ENCODE data around the gene SLC17A9. TPM values are rescaled to one million over a fixed set of nuclear protein-coding genes. Genes with fewer than 3 reads are reported as not detected.
"Not testable (repeated sequence)": the region's sequence is repeated elsewhere in the genome, so short reads cannot be mapped to it uniquely, and the experiment has no call there.

Gene SLC17A9
- total RNA-seq, 1 donor: 2.0 TPM

DNA sequence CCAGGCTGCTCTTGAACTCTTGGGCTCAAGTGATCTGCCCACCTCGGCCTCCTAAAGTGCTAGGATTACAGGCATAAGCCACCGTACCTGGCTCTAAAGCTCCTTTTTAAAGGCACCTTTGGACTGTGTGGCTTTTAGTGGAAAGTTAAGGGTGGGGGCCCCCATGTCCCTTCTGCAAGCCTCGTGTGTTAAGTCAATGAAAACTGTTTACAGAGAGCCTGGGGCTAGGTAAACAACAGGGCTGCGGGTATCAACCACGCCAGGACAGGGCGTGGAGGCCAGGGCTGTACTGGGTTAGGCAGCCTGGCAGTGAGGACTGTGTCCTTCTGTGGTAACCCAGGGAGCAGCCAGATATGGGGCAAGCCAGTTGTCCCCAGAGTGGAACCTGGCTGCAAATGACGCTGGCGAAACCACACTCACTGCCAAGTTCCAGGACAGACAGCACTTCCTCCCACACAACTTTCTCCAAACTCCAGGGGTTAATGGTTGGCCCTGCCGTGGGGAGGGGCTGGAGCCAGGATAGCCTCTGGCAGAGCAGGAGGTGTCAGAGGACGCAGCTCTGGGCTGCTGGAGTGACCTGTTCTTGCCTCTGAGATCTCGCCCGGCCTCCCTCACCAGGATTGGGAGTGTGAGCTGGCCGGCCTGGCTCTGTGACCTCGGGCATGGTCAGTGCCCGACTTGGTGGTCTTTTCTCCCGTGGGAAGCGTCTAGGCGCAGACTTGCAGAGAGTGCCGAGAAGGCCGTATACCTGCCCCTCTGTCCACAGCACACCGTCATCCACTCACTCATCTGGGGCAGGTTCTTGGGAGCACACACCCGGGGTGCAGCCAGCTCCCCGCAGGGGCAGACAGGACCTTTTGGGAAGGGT lies 3.2 kb downstream of the SLC17A9 start:
- Histone ChIP-seq H3K27me3 (ENCODE audit: insufficient read depth, low read length) (no peaks in the 10 kb centered on the region), H3K4me1 (ENCODE audit: insufficient read depth, low read length) (peaks cover 46% of the 10 kb centered on the region), H3K9me3 (ENCODE audit: low read depth, low read length) (no peaks in the 10 kb centered on the region), H3K4me3 (ENCODE audit: low read length) (no peak overlapping the region)

DNA sequence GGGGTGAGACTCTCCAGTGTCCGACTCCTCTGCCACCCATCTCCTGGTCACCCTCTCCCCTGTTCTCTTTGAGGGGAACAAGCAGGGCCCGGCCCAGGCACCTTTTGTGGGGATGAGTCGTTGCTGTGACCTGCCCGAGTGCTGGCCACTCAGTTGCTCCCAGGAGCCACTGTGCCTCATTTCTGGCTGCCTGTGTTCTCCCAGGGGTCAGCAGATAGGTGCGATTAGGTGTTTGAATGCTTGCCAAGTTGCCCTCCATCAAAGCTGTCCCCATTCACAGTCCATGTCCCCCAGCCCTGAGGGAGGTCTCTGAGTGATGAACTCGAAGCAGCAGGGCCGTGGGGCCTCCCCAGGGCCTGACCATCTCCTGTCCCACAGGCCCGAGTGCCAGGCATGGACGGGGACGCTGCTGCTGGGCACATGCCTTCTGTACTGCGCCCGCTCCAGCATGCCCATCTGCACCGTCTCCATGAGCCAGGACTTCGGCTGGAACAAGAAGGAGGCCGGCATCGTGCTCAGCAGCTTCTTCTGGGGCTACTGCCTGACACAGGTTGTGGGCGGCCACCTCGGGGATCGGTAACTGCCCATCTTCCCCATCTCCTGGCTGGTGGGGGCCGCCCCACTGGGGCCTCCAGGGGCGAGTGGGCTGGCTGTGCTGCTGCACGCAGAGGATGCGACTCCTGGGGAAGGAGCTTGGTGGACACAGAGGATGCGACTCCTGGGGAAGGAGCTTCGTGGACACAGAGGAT lies 4.1 kb downstream of the SLC17A9 start:
- no peaks in the 10 kb centered on the region for H3K9me3 ChIP-seq (ENCODE audit: low read depth, low read length)
- no peak overlapping the region for H3K4me3 ChIP-seq (ENCODE audit: low read length)
- H3K4me1 ChIP-seq (ENCODE audit: insufficient read depth, low read length): peaks cover 43% of the 10 kb centered on the region
- H3K27me3 ChIP-seq (ENCODE audit: insufficient read depth, low read length): no peaks in the 10 kb centered on the region

DNA sequence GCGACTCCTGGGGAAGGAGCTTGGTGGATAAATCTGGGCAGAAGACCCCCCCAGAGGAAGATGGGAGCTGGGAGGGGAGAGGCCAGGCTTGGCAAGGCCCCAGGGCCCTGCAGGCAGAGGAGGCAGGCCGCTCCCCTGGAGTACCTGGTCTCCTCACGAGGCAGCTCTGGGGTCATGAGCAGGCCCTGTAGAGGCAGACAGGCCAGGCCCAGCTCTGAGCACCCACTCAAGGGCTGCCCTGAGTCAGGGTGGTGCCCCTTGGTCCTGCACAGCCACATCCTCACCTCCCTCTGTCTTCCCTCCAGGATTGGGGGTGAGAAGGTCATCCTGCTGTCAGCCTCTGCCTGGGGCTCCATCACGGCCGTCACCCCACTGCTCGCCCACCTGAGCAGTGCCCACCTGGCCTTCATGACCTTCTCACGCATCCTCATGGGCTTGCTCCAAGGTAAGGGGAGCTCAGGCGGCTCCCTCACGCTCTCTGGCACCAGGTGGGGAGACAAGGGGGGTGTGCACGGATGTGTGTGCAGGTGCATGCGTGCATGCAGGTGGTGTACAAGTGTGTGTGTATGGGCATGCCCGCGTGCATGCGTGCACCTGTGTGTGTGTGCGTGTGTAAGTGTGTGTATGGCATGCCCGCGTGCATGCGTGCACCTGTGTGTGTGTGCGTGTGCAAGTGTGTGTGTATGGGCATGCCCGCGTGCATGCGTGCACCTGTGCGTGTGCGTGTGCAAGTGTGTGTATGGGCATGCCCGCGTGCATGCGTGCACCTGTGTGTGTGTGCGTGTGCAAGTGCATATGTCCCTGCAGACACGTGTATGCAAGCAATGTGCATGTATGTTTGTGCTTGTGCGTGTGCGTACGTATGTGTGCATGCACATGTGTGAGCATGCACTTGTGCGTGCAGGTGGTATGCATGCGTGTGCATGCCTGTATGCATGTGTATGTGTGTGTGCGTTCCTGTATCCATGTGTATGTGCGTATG lies 4.9 kb downstream of the SLC17A9 start:
- peaks cover 34% of the 10 kb centered on the region for H3K4me1 ChIP-seq (ENCODE audit: insufficient read depth, low read length)
- no peaks in the 10 kb centered on the region for H3K27me3 ChIP-seq (ENCODE audit: insufficient read depth, low read length)
- no peaks in the 10 kb centered on the region for H3K9me3 ChIP-seq (ENCODE audit: low read depth, low read length)
- H3K4me3 ChIP-seq (ENCODE audit: low read length): no peak overlapping the region

DNA sequence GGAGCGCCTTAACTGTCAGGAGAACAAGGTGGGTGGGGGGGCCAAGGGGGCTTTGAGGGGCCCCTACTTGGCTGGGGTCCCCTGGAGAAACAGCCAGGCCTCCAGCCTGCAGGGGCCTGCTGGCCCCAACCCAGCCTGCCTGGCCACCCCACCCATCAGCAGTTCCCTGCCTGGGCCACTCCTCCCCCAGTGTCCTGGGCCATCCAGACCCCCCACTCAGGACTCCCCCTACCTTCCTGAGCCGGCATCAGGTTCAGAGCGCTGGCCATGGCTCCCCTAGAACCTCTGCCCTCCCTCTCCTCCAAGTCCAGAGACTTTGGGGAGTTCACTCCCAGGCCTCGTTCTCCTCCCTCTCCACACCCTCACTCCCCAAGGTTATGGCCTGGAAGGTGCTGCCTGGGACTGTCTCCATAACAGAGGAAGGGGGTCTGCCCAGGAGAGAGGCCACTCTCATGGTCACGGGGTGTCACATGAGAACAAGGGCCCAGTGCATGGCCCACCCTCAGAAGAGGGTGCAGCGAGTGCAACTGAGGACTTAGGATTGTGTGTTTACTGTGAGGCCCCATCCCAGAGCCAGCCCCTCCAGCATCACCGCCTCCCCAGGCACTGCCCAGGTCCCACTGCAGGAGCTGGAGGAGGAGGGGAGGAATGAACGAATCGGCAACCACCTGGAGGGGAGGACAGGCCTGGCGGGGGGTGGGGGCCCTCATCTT lies 6.0 kb downstream of the SLC17A9 start:
- H3K9me3 ChIP-seq (ENCODE audit: low read depth, low read length): no peaks in the 10 kb centered on the region
- H3K4me1 ChIP-seq (ENCODE audit: insufficient read depth, low read length): peaks cover 25% of the 10 kb centered on the region
- no peaks in the 10 kb centered on the region for H3K27me3 ChIP-seq (ENCODE audit: insufficient read depth, low read length)
- no peak overlapping the region for H3K4me3 ChIP-seq (ENCODE audit: low read length)

DNA sequence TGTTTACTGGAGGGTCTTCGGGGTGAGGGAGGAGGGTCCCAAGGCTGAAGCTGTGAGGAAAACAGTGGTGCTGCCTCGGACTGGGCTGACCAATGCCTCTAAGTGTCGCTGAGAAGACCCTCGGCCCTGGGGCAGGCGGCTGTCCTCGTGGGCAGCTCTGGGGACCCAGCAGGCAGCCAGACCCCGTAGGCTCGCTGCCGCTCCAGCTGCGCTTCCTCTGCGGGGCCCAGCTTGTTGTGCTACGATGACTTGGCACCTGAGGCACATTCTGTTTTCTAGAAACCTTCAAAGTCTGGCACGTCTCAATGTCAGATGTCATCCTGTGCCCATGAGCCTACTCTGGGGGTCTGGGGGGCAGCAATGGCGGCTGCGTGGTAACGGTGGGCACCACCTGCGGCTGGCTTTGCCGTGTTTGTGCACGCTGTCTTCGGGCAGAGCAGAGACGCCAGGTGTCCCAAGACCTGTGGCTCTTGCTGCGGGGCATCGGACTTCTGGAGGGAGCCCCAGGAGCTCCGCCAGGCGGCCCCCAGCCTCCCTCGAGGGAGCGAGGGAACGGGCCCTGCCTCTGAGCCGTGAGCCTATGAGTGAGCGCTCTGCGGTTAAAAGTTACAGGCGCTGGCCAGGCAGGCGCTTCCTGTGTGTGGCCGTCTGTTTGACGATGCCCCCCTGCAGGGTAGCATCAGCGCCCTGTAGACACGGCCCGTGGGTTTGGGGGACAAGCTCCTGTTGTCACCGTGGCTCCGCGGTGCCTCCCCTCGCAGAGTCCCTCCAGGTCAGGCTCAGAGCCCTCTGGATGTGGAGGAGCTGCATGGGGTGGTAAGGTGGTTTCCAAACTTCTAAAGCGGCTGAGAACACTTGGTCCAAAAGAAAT lies 6.8 kb downstream of the SLC17A9 start:
- Histone ChIP-seq H3K4me1 (ENCODE audit: insufficient read depth, low read length) (peaks cover 17% of the 10 kb centered on the region), H3K9me3 (ENCODE audit: low read depth, low read length) (no peaks in the 10 kb centered on the region), H3K27me3 (ENCODE audit: insufficient read depth, low read length) (no peaks in the 10 kb centered on the region), H3K4me3 (ENCODE audit: low read length) (no peak overlapping the region)

DNA sequence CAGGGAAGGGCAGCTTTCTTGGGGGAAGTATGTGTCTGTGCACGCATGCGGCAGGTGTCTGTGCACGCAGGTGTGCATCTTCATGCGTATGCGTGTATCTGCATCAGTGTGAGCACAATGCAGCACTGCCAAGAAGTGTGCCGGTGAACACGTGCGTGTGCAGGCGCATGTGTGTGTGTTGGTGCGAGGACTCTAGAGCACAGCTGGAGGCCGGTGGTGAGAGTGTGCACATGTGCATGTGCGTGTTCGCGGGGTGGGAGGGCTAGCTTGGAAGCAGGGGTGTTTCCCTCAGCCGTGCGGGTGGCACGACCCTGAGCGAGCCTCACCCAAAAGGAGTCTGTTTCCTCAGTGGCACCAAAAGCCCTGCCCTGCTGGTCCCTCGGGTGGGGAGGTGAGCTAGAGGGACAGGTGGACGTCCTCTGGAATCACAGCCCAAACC lies 7.5 kb downstream of the SLC17A9 start:
- no peaks in the 10 kb centered on the region for H3K9me3 ChIP-seq (ENCODE audit: low read depth, low read length)
- H3K27me3 ChIP-seq (ENCODE audit: insufficient read depth, low read length): no peaks in the 10 kb centered on the region
- no peak overlapping the region for H3K4me3 ChIP-seq (ENCODE audit: low read length)
- H3K4me1 ChIP-seq (ENCODE audit: insufficient read depth, low read length): peaks cover 10% of the 10 kb centered on the region

DNA sequence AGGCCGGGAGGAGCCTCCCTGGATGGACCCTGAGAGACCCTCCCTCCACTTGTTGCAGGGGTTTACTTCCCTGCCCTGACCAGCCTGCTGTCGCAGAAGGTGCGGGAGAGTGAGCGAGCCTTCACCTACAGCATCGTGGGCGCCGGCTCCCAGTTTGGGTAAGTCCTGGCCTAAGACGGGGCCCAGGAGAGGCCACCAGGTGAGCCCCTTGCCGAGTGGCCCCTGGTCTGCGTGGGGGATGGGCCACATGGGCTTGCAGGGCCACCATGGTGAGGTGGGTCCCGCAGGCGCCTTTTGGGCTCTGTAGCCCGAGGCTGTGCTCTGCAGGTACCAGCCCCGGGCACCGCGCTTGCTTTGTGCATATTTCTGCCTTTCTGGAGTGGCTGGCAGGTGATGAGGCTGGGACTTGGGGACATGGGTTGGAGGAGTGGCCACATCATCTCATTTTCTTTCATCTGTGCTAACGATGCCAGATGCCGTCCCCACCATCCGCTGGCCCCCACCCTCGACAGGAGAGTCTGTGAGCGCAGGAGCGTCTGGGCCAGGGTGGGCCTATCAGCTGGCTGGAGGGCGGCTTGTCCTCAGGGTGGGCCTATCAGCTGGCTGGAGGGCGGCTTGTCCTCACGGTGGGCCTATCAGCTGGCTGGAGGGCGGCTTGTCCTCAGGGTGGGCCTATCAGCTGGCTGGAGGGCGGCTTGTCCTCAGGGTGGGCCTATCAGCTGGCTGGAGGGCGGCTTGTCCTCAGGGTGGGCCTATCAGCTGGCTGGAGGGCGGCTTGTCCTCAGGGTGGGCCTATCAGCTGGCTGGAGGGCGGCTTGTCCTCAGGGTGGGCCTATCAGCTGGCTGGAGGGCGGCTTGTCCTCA lies 8.2 kb downstream of the SLC17A9 start:
- not testable (repeated sequence) for H3K4me1 ChIP-seq (ENCODE audit: insufficient read depth, low read length); H3K9me3 ChIP-seq (ENCODE audit: low read depth, low read length); H3K4me3 ChIP-seq (ENCODE audit: low read length); H3K27me3 ChIP-seq (ENCODE audit: insufficient read depth, low read length)

DNA sequence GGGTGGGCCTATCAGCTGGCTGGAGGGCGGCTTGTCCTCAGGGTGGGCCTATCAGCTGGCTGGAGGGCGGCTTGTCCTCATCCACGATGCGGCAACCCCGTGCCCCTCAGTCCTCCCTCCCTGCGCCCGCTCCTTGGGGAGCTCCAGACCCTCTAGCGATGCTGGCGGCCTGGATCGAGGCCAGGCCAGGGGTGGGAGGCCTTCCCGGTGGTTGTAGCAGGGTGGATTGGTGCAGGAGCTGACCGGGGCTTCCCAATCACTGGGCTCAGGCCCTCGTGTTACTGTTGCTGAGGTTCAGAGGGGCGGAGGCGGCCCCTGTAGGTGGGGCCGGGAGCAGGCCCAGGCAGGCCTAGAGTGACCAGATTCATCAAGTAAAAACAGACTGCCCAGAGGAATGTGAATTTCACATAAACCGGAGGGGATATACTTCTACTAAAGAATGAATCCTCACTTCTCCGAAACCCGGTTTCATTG lies 8.8 kb downstream of the SLC17A9 start:
- Histone ChIP-seq H3K4me3 (ENCODE audit: low read length) (no peak overlapping the region), H3K9me3 (ENCODE audit: low read depth, low read length) (no peaks in the 10 kb centered on the region), H3K4me1 (ENCODE audit: insufficient read depth, low read length) (peaks cover 9% of the 10 kb centered on the region), H3K27me3 (ENCODE audit: insufficient read depth, low read length) (no peaks in the 10 kb centered on the region)

DNA sequence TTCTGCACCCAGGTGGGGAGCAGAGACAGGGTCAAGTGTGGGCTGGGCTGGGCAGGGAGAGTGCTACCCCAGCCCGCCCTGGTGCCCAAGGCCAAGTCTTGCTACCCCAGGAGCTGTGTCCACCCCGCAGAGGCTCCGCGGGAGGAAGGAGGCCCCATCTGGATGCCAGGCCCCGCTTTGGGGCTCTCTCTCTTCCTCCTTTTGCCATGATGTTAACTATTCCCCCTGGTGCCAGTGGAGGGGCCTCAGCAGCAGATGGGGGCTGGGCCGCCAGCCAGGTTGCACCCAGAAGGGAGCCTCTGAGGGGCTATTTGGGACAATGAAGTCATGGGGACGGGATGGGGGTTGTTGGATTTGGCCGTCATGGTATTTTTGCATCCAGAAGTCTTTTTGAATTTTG lies 9.3 kb downstream of the SLC17A9 start:
- peaks cover 9% of the 10 kb centered on the region for H3K4me1 ChIP-seq (ENCODE audit: insufficient read depth, low read length)
- H3K9me3 ChIP-seq (ENCODE audit: low read depth, low read length): no peaks in the 10 kb centered on the region
- no peak overlapping the region for H3K4me3 ChIP-seq (ENCODE audit: low read length)
- no peaks in the 10 kb centered on the region for H3K27me3 ChIP-seq (ENCODE audit: insufficient read depth, low read length)

DNA sequence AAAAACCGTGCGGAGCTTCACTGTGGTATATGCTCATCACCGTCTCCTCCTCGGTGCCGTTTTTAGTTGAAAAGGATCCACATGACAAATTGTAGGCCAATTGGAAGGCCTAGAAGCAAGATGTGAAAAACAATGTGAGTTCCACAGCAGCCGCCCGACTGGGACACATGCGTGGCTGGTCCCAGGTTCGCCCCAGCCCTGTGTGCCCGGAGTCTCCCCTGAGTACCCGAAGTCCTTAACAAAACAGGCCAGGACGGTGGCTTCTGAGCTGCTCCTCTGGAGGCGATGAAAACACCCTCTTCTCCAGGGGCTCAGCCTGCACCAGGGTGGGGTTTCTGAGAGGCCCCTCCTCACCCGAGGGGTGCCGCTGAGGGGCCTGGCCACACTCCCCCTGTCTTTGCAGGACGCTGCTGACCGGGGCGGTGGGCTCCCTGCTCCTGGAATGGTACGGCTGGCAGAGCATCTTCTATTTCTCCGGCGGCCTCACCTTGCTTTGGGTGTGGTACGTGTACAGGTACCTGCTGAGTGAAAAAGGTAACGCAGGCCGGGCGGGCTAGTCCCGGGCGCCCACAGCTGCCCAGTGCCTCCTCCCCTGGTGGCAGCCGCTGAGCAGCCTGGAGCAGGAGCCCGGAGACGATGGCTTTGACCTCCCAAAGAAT lies 9.8 kb downstream of the SLC17A9 start:
- Histone ChIP-seq H3K9me3 (ENCODE audit: low read depth, low read length) (no peaks in the 10 kb centered on the region), H3K27me3 (ENCODE audit: insufficient read depth, low read length) (no peaks in the 10 kb centered on the region), H3K4me1 (ENCODE audit: insufficient read depth, low read length) (peaks cover 9% of the 10 kb centered on the region), H3K4me3 (ENCODE audit: low read length) (no peak overlapping the region)

DNA sequence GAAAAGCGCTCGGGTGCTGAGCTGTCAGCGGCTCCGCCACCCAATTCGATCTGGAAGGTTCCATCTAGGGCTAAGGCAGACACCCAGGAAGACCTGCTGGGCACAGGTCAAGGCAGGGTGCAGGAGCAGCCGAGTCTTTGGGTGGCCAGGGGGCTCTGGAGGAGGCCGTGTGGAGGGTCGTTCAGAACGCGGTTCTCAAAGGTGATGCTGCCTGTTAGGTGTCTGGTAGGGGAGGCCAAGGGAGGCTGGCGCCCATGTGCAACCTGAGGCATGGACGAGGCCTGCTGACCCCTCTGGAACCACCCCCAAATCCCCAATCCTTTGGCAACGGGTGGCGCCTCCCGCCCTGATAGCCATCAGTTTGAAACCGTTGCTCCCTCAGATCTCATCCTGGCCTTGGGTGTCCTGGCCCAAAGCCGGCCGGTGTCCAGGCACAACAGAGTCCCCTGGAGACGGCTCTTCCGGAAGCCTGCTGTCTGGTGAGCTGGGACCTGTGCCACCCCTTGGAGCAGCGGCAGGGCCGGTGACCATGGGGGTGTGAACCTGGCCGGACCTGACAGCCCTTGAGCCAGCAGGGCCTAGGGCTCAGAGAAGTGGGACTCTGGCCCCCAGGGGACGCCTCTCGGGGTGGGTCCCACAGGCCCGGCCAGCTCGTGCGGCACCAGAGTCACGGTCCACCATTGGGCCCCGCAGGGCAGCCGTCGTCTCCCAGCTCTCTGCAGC lies 10.5 kb downstream of the SLC17A9 start:
- H3K9me3 ChIP-seq (ENCODE audit: low read depth, low read length): no peaks in the 10 kb centered on the region
- H3K4me1 ChIP-seq (ENCODE audit: insufficient read depth, low read length): peaks cover 9% of the 10 kb centered on the region
- no peak overlapping the region for H3K4me3 ChIP-seq (ENCODE audit: low read length)

More for the DNA sequence above, 10.5 kb downstream of the SLC17A9 start:
- H3K27me3 ChIP-seq (ENCODE audit: insufficient read depth, low read length): no peaks in the 10 kb centered on the region
